ENCODE results near the gene KRT71.

DNA sequence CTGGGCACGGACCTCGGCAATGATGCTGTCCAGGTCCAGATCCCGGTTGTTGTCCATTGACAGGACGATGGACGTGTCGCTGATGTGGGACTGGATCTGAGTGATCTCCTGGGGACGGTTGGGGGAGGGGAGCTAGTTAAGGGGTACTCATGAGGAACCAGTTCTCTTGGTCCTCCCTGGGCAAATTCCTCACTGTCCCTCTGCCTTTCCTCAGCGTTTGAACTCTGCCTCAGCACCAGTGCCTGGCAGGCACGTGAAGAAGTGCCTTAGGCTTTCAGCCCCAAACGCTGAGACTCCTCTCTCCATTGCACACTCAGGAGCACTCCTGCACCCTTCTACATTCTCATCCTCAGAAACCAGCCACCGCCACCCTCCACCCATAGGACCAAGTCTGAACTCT lies 38.6 kb upstream of the KRT71 start:
- TF ChIP-seq CTCF (IDR thresholded peaks at IDR 0.05; ENCODE audit: low read depth, low read length, poor library complexity, severe bottlenecking) (no peak), EZH2phosphoT487 (IDR thresholded peaks at IDR 0.05; ENCODE audit: borderline replicate concordance, low read length) (no peak)
